ENCODE measurements around the gene CEP70.
"Not testable (repeated sequence)": the region's sequence is repeated elsewhere in the genome, so short reads cannot be mapped to it uniquely, and the experiment has no call there.

CEP70 gene, protein sequence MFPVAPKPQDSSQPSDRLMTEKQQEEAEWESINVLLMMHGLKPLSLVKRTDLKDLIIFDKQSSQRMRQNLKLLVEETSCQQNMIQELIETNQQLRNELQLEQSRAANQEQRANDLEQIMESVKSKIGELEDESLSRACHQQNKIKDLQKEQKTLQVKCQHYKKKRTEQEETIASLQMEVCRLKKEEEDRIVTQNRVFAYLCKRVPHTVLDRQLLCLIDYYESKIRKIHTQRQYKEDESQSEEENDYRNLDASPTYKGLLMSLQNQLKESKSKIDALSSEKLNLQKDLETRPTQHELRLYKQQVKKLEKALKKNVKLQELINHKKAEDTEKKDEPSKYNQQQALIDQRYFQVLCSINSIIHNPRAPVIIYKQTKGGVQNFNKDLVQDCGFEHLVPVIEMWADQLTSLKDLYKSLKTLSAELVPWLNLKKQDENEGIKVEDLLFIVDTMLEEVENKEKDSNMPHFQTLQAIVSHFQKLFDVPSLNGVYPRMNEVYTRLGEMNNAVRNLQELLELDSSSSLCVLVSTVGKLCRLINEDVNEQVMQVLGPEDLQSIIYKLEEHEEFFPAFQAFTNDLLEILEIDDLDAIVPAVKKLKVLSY

GRCh38 chr3:138594150-138594934 lies at the start of gene CEP70:
CEP70 (minus strand) TSS chr3:138594260; CDS start chr3:138572927, 21,333 bp downstream.
- H3K4me3 ChIP-seq (ENCODE audit: low read depth, low read length), result peak within 1 kb of the TSS; percentile 74
- peak; percentile 77 for DNase-seq (ENCODE audit: low read depth)

GRCh38 chr3:138642927-138643253 lies 48.8 kb upstream of the CEP70 start:
- DNase-seq (ENCODE audit: low read depth), result no peak
- H3K4me3 ChIP-seq (ENCODE audit: low read depth, low read length), result no peak overlapping the region

- DNase-seq (ENCODE audit: low read depth), result no peak
- H3K4me3 ChIP-seq (ENCODE audit: low read depth, low read length), result no peak overlapping the region
Measured at GRCh38 chr3:138642226-138642926, 48.3 kb upstream of the CEP70 start.

GRCh38 chr3:138640537-138640936 lies 46.5 kb upstream of the CEP70 start:
- no peak for DNase-seq (ENCODE audit: low read depth)
- no peak overlapping the region for H3K4me3 ChIP-seq (ENCODE audit: low read depth, low read length)

DNA sequence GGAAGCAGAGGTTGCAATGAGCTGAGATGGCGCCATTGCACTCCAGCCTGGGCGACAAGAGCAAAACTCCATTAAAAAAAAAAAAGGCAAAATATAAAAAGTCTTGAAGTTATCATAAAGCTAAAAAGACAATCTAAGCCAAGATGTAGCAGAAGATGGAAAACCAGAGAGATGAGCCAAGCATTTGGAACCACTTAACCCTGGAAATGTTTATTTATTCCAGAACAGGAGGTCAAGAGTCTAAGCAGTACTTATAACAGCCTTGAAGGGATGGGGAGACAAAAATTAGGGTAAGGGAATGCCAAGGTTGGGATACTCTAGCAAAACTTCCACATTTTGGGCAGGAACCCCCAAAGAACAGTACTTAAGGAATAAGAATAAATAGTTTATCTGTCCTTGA lies 44.6 kb upstream of the CEP70 start:
- no peak overlapping the region for H3K4me3 ChIP-seq (ENCODE audit: low read depth, low read length)
- no peak for DNase-seq (ENCODE audit: low read depth)

- DNase-seq (ENCODE audit: low read depth), result no peak
- H3K4me3 ChIP-seq (ENCODE audit: low read depth, low read length), result no peak overlapping the region
Measured at GRCh38 chr3:138629526-138629925, 35.5 kb upstream of the CEP70 start.

DNA sequence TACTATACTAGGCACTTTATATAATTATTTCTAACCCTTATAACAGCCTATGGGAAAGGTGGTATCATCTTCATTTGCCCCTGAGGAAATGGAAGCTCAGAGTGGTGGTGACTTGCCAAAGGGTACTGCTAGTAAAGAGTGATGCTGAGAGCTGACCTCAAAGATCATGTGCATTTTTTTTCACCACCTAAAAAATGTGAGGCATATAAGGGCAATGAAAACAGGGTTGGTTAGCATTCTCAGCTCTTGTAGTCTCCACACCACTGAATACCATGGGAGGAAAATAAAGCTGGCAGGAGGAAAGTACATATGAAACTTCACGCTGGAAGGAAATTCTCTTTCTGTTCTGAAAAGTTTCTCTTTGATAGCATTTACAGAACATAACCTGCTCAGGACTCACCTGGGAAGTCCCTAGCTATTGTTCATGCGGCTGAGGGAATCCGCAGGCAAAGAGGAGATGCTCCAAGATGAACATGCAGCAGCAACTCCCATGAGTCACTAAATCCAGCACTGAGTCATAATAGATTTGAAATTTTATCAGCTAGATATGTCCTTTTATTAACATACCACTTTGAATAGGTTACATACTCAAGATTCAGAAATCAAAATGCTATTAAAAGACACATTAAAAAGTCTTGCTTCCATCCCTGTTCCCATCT lies 31.8 kb upstream of the CEP70 start:
- DNase-seq (ENCODE audit: low read depth), result no peak
- H3K4me3 ChIP-seq (ENCODE audit: low read depth, low read length), result no peak overlapping the region

DNA sequence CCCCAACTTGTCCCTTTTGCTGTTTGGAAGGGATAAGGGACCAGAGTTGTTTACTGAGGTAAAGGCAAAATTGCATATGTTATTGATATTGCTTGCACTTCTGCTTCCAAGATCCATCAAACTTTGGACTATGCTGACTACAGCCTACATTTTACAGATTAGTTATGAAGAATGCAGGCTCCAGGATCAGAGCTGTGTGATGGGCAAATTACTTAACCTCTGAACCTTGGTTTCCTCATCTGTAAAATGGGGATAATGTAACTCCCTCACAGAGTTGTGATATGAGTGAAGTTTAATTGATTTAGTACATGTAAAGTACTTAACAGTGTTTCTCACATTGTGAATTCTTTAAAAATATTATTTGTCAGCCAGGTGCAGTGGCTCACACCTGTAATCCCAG lies 30.5 kb upstream of the CEP70 start:
- DNase-seq (ENCODE audit: low read depth), result no peak
- no peak overlapping the region for H3K4me3 ChIP-seq (ENCODE audit: low read depth, low read length)

DNA sequence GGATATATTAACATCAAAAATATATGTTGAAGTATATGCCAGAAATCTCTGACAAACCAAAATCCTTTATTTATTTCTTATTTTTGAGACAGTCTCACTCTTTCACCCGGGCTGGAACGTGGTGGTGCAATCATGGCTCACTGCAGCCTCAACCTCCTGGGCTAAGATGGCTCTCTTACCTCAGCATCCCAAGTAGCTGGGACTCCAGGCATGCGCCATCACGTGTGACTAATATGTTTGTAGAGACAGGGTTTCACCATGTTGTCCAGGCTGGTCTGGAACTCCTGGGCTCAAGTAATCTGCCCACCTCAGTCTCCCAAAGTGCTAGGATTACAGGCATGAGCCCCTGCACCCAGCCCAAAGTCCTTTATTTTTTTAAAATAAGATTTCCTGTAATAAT lies 26.4 kb upstream of the CEP70 start:
- no peak for DNase-seq (ENCODE audit: low read depth)
- no peak overlapping the region for H3K4me3 ChIP-seq (ENCODE audit: low read depth, low read length)

DNA sequence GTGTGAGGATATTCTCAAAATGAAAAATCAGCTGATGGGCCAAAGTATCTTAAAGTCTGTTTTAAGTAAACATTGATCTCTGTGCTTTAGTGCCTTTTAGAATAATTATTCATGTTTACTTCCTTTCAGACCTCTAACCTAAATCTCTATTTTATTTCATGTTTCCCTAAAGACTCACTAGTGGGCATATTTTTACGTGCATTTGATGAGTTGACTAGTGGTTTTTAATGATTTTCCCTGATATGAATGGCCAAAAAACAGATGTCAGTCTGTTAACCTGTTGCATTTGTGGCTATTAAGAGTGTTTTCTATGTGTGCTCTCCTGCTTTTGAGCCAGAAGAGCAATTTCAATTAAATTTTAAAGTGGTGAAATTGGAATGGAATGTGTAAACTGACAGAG lies 21.4 kb upstream of the CEP70 start:
- no peak for DNase-seq (ENCODE audit: low read depth)
- H3K4me3 ChIP-seq (ENCODE audit: low read depth, low read length), result no peak overlapping the region

GRCh38 chr3:138609898-138610266 lies 15.8 kb upstream of the CEP70 start:
- no peak overlapping the region for H3K4me3 ChIP-seq (ENCODE audit: low read depth, low read length)
- no peak for DNase-seq (ENCODE audit: low read depth)

- DNase-seq (ENCODE audit: low read depth), result no peak
- peak within 1 kb of the TSS; percentile 56 for H3K4me3 ChIP-seq (ENCODE audit: low read depth, low read length)
Measured at GRCh38 chr3:138608322-138609135, 14.5 kb upstream of the CEP70 start, which contains the start of gene FAIM. FAIM (plus strand) TSS chr3:138608771; CDS start chr3:138619727, 10,956 bp downstream.

- DNase-seq (ENCODE audit: low read depth); H3K4me3 ChIP-seq (ENCODE audit: low read depth, low read length): not testable (repeated sequence)
Measured at GRCh38 chr3:138604106-138604595, 10.1 kb upstream of the CEP70 start.

- not testable (repeated sequence) for DNase-seq (ENCODE audit: low read depth)
Measured at GRCh38 chr3:138601661-138602060, 7.6 kb upstream of the CEP70 start.

GRCh38 chr3:138600100-138600745 lies 6.2 kb upstream of the CEP70 start:
- no peak overlapping the region for H3K4me3 ChIP-seq (ENCODE audit: low read depth, low read length)
- no peak for DNase-seq (ENCODE audit: low read depth)

More at GRCh38 chr3:138601661-138602060, 7.6 kb upstream of the CEP70 start:
- not testable (repeated sequence) for H3K4me3 ChIP-seq (ENCODE audit: low read depth, low read length)

GRCh38 chr3:138598534-138598933 lies 4.5 kb upstream of the CEP70 start:
- no peak for DNase-seq (ENCODE audit: low read depth)
- no peak overlapping the region for H3K4me3 ChIP-seq (ENCODE audit: low read depth, low read length)

GRCh38 chr3:138597186-138597976 lies 3.3 kb upstream of the CEP70 start:
- DNase-seq (ENCODE audit: low read depth); H3K4me3 ChIP-seq (ENCODE audit: low read depth, low read length): not testable (repeated sequence)

Data from skeletal muscle cell (primary cell).